HG03060 (cell line): ENCODE results near the gene ATN1.

Experiments used
- ATAC-seq: cut with Tn5 transposase; IDR thresholded peaks from one replicate; pipeline ENCODE4 v1.9.1; 2021; ENCODE audit warnings: low read depth, moderate number of reproducible peaks; ENCODE audit not compliant: unreplicated experiment

ATN1 gene

GRCh38 chr12:6968426-6968825 is 40.7 kb downstream of the ATN1 start:
- ATAC-seq: no peak

DNA sequence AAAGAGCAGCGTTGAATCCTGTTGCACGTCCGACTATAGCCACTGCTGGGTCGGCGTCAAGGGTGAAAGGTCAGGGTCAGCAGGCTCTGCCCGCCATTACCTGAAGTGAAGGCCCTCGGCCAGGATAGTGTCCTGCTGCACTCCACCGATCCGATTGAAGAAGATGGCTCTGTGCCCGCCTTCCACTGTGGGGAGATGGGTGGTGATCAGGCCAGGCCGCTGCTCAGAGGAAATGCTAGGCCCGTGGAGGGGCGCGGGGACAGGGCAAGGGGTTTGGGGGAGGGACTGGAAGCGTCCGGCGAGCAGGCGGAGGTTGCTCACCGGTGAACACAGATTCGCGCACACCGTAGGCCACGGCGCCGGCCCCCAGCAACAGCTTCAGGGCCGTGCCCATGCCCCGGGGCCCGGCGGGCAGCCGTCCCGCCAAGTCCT is 42.4 kb downstream of the ATN1 start:
- peak; percentile 3 for ATAC-seq

DNA sequence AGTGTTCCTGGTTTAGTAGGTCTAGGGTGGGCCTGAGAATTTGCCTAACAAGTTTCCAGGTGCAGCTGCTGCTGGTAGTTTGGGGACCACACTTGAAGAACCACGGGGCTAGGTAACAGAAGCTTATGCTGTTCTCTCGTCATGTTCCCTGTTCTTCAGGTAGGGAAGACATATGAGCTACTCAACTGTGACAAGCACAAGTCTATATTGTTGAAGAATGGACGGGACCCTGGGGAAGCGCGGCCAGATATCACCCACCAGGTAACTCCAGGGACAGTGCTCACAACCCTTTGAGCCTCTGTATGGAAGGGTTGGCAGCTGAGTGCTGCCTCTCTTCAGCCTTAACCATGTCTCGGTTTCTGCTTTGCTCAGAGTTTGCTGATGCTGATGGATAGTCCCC is 46.4 kb downstream of the ATN1 start:
- ATAC-seq: no peak

DNA sequence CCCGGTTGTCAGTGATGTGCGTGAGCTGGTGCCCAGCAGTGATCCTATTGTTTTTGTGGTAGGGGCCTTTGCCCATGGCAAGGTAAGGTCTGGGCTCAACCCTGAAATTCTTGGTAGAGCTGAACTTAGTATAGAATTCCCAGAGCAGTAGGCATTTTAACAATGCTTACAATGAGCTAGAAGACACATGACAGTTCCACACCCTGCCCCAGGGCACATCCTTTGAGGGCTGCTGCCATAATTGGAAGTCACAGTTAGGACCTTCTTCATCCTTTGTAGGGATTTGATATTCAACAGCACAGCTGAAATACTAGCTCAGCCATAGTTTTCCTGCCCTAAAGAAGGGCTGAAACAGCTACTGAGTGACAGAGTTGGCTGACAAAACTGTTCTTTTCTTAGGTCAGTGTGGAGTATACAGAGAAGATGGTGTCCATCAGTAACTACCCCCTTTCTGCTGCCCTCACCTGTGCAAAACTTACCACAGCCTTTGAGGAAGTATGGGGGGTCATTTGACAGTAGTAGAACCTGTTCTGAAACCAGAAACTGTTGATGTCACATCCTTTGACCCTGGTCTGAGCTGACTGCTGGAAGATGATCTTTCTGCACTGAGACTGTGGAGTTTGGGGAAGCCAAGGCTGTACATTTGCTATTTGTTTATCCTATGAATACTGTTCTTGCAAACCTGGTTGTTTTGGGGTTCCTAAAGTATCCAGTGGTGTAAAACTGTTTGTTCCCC is 47.7 kb downstream of the ATN1 start:
- no peak for ATAC-seq

- ATAC-seq: no peak
These were observed 49.9 kb downstream of the ATN1 start for GRCh38 chr12:6977653-6978052.

DNA sequence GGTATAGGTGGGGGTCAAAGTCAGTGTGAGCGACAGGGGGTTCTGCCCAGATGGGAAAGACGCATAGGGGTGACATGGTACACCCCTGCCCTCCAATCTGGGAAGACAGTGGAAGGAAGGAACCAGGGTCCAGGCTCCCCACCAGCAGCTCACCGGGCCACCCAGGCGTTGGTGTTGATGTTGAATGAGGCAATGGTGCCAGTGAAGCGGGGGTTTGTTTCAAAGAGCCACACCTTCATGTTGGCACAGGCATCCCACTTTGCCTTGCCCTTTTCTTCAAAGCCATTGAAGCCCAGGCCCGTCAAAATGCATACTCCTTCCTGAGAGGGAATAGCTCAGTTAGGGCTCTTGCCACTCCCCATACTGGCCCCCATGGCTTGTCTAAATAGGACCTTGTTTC is 50.4 kb downstream of the ATN1 start:
- no peak for ATAC-seq

GRCh38 chr12:6978611-6979011 is 50.9 kb downstream of the ATN1 start:
- no peak for ATAC-seq

- ATAC-seq: no peak
These were observed 51.3 kb downstream of the ATN1 start for GRCh38 chr12:6979021-6979420.

DNA sequence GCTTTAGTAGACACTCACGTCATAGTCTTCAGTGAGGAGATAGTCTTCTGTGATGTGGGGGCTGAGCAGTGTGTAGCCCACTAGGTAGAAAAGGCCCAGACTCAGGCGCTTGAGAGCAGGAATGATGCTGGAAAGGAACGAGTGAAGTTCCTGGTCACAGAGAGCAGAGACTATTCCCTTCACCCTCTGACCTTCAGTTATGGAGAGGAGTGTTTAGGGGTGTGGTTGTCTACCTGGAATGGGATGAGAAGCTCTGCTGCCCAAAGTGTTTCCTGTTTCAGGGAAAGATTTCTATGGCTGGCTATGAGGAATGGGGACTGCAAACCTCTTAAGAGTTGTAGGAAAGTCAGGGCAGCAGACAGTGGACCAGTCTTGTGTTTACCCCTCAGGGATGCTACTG is 51.7 kb downstream of the ATN1 start:
- ATAC-seq: no peak

GRCh38 chr12:6980075-6980474 is 52.3 kb downstream of the ATN1 start:
- ATAC-seq: no peak

GRCh38 chr12:6980740-6981139 is 53.0 kb downstream of the ATN1 start:
- no peak for ATAC-seq

DNA sequence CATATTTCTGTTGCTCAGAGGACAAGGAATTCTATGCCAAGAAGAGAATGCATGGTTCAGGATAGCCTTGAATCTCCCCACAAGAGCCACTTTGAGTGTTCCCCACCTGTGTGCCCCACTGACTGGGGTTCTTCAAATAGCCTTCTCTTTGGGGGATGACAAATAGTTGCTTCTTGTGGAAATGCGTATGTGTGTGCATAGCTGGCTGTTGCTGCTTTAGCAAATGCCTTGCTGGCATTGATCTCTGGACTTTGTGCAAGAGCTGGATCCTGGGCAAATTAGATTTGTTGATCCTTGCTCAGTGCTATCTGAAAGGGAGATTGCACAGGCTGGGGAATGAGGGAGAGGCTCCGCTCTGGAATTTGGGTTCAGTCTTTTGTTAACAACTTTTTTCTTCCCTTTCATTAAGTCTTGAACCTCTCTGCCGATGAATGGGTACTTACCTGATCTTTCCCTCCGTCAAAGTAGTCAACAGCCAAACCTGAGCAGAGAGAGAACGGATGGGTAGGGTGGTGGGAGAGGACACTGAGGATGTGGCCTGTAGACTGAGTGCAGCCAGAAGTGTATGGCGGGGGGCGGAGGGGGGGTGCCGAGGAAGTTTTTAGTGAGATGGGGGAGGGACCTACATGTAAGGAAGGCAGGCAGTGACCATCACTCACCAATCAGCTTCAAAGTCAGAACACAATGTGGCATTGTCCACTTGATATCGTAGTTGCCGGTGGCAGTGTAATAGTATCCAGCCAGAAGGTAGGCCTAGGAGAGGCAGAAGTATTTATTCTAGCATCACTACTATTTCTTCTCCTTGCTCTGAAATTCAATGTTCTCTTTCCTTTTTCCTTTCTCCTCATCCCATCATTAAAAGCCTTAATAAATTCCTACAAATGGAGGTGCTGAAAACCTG is 53.6 kb downstream of the ATN1 start:
- ATAC-seq: no peak

- no peak for ATAC-seq
These were observed 54.8 kb downstream of the ATN1 start for GRCh38 chr12:6982532-6982931.

- ATAC-seq: no peak
These were observed 60.3 kb downstream of the ATN1 start for GRCh38 chr12:6987956-6988553.
